Stimulated activated naive CD4-positive, alpha-beta T cell (primary cell): ENCODE results near the gene HCAR2.
"Not testable (repeated sequence)": the region's sequence is repeated elsewhere in the genome, so short reads cannot be mapped to it uniquely, and the experiment has no call there.

ENCODE experiments used
- DNase-seq, 6 experiments: peaks; one replicate each; lab custom pipeline; 2025; lab: John Stamatoyannopoulos, UW

Gene HCAR2

GRCh38 chr12:122716658-122717057, 13.5 kb upstream of the HCAR2 start, which contains the start of gene HCAR3:
Gene HCAR3, minus strand, starts transcription at chr12:122716811. Its CDS starts 74 bp downstream, at chr12:122716737.
- DNase-seq = not testable (repeated sequence)

- DNase-seq = not testable (repeated sequence)
Observed at GRCh38 chr12:122715211-122715610, 12.1 kb upstream of the HCAR2 start.

GRCh38 chr12:122713491-122714188, 10.5 kb upstream of the HCAR2 start:
- not testable (repeated sequence) for DNase-seq

GRCh38 chr12:122711266-122711665, 8.1 kb upstream of the HCAR2 start:
- DNase-seq = not testable (repeated sequence)

- not testable (repeated sequence) for DNase-seq
Observed at GRCh38 chr12:122710341-122710740, 7.2 kb upstream of the HCAR2 start.

DNA sequence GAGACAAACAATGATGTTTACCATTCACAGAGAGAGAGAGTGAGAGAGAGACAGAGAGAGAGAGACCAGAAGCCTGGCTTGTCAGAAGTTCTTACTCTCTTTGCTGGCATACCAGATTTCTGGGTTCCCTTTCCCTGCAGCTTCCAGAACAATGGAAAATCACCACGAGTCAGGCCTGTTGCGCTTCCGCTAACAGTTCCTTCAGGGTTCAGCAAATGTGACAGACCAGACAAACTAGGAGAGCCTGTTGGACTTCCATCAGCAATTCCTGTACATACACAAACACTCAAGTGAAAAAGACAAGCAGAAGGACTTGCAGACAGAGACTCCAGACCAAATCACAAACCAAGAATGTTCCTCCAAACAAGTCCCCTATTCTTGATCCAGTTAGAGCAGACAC, 6.1 kb upstream of the HCAR2 start:
- DNase-seq = not testable (repeated sequence)

DNA sequence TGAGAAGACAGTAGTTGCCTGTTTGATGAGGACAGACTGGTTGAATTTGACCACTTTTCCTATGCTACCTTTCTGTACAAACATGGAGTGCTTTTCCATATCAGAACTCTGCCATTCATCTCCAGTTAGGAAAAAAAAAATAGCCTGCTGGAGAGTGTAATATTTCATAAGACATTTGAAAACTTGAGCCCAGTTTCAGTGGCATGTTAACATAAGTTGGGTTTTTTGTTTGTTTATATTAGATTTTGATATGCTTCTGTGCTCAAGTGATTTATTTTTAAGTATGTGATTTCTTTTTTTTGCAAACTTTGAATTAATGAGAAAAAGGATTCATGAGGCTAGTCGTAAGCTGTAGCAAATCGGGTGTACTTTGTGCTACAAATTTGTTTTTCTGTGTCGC, 684 bp upstream of the HCAR2 start:
- not testable (repeated sequence) for DNase-seq

GRCh38 chr12:122701481-122701880, 1.7 kb downstream of the HCAR2 start:
- DNase-seq = not testable (repeated sequence)

DNA sequence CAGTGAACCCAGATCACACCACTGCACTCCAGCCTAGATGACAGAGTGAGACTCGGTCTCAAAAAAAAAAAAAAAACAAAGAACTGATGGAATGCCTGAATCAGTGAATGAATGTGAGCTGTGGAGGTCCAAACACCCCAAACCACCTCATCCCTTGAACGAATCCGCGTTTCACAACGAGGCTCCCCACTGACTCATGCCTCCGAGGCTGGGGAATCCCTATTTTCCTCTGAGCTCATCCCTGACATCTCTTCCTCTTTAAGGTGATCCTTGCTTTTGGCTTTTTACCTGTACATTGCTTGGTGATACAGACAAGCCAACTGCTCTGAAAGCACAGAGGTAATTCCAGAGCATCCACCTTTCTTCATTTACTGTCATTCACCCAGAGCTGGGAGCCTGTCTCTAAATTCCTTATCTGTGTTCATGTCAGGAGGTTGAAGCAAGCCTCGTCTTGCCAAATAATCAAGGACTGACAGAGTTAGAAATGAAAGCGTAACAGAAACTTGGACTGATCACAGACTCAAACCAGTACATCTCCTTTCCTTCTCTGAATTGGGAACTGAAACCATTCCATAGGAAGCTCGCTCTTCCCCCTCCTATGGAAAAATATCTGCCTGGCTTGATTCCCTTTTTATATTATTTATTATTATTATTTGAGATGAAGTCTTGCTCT, 3.0 kb downstream of the HCAR2 start:
- DNase-seq = not testable (repeated sequence)

DNA sequence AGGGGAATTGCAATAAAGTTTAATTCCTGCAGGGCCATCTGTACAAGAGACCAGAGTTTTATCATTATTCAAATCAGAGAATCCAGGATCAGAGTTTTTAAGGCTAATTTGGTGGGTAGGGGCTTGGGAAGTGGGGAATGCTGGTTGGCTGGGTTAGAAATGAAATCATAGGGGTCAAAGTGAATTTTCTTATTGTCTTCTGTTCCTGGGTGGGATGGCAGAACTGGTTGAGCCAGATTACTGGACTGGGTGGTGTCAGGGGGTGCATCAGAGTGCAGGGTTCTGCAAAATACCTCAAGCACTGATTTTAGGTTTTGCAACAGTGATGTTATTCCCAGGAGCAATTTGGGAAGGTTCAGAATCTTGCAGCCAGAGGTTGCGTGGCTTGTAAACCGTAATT, 6.2 kb downstream of the HCAR2 start:
- DNase-seq = not testable (repeated sequence)

GRCh38 chr12:122691566-122691965, 11.6 kb downstream of the HCAR2 start:
- DNase-seq = no peak

DNA sequence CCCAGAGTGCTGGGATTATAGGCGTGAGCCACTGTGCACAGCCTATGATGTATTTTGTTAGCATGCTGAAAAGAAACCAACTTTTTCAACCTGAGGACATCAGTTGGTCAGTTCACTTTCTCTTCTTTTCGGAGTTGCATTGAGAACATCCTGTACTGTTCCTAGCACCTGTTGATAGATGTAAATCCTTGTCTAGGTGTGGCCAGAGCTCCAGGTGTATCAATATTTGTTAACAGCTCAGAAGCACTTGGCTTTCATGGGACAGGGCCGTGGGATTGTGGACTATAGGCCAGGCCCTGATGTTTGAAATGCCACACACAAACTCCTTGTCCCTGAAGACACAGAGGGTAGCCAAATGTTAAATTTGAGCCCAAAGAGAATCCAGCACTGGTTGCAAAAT, 14.9 kb downstream of the HCAR2 start:
- no peak for DNase-seq

DNA sequence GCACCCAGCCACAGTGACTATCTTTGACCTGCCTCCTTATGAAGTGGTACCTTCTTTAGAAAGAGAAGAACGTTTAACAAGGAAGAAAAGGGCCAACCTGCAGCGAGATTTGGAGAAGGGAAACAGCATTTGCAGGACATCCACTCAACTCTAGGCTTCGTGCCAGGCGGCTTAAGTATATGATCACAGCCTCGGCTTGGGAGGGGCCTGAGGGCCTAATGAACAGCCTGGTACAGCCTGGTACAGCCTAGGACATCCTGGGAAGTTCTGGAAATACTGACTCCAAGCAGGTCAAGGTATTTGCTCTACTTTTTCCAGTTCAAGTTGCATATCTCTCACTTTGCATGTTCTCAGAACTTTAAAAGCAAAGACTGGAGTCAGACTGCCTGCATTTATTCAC, 16.1 kb downstream of the HCAR2 start:
- DNase-seq = no peak

GRCh38 chr12:122686538-122686937, 16.6 kb downstream of the HCAR2 start:
- DNase-seq = no peak

DNA sequence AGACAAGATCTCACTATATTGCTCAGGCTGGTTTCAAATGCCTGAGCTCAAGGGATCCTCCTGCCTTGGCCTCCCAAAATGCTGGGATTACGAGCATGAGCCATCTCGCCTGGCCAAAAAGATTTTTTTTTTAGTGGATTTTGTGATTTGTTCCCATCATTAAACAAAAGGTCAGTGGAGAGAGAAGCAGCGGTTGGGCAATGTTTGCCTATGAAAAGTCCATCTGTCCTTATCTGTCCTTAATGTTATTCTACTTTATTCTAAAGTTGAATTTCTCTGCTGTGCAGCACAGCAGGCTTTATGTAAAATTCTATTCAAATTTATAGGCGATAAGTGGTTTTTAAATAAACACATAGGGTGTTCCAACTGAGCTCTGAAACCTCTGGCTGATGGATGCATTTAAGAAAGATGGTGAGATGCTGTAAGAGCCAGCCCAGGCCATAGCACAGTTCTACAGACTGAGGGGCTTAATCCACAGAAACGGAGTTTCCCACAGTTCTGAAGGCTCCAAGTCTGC, 18.8 kb downstream of the HCAR2 start:
- no peak for DNase-seq

DNA sequence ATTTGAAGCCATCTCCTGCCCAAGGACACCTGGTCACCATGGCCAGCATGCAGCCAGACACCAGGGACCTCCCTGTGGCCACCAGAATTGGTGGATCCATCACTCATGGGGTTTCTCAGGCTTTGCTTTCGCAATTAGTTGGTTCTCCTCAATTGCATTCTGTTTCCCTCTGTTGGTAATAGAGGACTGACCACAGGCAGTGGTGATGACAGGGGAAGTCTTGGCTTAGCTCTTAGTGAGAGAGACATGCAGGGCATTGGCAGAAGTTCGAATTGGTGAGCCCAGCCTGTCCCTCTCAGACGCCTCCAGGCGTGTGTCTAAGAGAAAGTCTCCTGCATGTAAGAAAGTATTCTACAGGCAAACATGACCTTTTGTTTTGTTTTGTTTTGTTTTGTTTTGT, 21.3 kb downstream of the HCAR2 start:
- DNase-seq = no peak

DNA sequence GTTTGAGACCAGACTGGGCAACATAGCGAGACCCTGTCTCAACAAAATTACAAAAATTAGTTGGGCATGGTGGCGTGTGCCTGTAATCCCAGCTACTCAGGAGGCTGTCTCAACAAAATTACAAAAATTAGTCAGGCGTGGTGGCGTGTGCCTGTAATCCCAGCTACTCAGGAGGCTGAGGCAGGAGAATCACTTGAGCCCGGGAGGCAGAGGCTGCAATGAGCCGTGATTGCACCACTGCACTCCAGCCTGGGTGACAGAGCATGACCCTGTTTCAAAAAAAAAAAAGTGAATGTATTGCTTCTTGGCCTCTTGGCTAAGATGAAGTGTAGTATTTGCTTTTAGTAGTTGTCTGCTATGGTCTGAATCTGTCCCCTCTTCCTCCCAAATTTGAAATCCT, 22.2 kb downstream of the HCAR2 start:
- DNase-seq = not testable (repeated sequence)

DNA sequence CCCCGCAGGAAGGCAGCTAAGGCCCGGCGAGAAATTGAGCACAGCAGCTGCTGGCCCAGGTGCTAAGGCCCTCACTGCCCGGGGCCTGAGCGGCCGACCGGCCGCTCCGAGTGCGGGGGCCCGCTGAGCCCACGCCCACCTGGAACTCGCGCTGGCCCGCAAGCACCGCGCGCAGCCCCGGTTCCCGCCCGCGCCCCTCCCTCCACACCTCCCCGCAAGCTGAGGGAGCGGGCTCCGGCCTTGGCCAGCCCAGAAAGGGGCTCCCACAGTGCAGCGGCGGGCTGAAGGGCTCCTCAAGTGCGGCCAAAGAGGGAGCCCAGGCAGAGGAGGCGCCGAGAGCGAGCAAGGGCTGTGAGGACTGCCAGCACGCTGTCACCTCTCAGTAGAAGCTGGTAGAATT, 26.4 kb downstream of the HCAR2 start:
- DNase-seq = not testable (repeated sequence)

DNA sequence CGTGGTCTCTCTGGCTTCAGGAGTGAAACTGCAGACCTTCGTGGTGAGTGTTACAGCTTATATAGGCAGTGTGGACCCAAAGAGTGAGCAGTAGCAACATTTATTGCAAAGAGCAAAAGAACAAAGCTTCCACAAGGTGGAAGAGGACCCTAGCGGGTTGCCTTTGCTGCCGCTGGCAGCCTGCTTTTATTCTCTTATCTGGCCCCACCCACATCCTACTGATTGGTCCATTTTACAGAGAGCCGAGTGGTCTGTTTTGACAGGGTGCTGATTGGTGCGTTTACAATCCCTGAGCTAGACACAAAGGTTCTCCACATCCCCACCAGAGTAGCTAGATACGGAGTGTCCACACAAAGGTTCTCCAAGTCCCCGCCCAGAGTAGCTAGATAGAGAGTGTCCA, 27.1 kb downstream of the HCAR2 start:
- DNase-seq = not testable (repeated sequence)

- DNase-seq = no peak
Observed at GRCh38 chr12:122672515-122672914, 30.6 kb downstream of the HCAR2 start.

DNA sequence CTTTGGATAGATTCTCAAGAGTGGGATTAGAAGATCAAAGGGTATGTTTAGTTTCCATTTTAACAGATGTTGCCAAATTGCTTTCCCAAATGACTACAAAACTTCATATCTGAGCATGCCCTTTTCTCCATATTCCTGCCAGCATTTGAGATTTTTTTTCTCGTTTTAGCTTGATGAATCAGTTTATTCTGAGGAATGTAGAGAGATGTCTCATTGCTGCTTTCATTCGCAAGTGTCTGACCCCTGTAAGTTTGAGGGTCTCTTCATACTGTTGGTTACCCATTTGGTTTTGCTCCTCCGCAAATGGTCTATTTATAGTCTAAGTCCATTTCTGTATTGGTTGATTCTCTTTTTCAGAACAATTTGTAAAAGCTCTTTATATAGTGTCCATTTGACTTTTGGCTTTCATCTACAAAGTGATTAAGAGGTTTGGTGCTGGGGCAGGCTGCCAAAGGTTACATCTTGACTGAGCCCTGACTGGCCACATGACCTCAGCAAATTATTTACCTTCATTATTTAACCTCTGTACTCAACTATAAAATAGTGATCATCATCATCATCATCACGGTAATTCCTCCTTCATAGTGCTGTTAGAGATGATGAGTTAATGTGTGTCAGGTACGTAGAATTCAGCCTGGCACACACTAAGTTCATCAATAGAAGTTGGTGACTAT, 33.6 kb downstream of the HCAR2 start:
- no peak for DNase-seq

DNA sequence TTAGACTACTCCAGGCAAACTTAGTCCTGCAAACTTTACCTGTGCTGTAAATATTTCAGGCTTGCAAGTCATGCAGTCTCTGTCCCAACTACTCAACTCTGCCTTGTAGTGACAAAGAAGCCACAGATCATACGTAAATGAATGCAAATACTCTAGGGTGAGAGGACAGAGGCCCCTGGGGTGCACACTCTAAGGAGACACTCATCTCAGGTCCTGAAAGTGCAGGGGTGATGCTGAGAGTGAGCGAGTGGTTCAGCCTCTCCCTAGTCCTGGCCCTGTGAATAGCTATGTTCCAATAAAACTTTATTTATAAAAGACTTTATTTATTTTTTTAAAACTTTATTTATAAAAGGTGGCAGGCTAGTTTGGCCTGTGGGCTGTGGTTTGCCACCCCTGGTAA, 34.9 kb downstream of the HCAR2 start:
- no peak for DNase-seq

- no peak for DNase-seq
Observed at GRCh38 chr12:122665759-122666158, 37.4 kb downstream of the HCAR2 start.
